HG03066 (cell line): ENCODE data around the gene ATF3.

Source experiments
- ATAC-seq: cut with Tn5 transposase; IDR thresholded peaks from one replicate; pipeline ENCODE4 v1.9.1; 2021; ENCODE audit warnings: low read depth; ENCODE audit not compliant: unreplicated experiment

The ATF3 gene

DNA sequence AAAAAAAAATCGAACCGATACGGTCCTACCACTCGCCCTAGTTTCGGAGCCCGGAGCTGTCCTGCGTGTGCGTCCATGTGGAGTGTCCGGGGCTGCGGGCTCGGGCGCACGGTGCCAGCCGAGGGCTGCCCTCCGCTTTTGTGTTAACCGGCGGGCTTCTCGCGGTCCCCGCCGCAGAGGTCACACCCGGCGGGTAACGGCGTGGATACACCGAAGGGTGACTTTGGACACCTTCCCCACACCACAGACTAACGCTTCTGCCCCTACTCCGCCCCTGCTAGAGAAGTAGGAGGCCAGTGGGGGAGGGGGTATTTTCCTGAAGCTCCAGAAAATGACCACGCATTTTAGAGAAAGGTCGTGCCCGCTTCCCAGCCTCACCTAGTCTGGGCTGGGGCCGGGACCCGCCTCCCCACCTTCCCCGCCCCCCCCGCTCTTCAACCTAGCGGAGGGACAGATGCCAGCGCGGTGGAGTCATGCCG, 609 bp upstream of the ATF3 start:
- peak; percentile 8 for ATAC-seq

DNA sequence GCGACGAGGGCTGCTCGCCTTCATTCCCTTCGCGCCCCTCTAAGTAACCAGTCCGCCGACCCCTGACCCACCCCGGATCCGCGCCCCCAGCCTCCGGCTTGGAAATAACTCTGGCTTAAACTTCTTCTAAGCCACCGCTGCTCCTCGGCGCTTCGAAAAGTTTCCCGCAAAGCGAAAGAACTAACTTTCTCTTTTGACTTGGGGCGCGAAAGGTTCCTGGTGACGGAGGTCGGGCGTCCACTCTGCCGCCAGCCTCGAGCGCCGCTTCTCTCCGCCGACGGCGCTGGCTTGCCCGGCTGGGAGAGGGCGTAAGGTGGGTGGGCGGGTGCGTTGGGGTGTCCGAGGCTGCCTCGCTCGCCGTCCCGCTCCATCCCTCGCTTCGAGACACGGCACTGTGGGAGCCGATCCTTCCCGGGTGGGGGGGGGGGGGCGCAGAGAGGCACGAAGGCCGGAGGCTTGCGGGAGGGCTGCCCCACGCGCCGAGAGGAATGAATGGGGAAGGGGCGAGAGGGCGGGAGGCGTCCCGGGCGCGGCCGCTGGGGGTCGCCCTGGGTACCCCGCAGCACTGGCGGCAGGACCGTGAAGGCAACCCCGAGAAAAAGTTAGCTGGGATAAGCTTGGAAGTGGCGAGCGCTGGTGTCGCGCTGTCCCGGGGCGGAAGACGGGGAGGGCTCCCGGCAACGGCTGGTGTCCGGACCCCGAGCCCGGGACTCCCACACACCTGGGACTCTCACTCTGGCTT, 569 bp downstream of the ATF3 start:
- peak; percentile 19 for ATAC-seq

DNA sequence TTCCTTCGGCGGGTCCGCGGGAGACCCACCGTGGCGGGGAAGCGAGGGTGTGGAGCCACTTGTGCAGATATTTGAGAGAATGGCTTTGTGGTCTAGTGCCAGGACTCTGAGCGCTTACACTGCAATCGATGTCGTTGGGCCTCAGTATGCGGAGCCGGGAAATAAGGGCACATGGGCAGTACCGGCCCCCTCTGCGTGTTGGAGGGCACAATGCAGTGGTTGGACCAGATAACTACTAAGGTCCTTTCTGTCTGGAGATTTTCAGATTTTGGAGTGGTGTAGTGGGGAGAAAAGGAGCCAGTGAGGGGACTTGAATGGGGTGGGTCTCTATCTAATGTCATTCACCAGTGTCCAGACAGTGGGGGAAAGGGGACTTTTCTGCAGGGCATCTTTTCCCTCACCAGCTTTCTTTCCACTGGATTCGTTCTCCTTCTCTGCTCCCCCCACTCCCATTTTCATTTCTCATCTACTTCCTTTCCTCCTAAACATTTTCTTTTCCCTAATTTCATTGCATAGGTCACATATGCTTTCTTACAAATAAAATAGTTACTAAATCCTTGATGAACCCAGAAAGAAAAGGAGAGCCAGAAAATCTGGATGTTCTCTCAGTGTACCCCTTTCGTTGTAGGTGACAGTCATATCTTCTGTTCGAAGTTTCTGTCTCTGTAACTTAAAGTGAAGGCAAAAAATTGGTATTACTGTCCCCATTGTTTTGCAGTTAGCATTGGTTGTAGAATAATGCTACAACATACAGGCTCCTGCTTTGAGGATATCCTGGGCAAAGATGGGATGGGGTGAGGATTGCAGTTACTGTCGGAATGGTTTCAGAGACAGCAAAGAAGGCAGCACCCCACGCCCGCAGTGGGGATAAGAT, 1.4 kb downstream of the ATF3 start:
- no peak for ATAC-seq

- no peak for ATAC-seq
Observed at GRCh38 chr1:212610575-212610967, 2.0 kb downstream of the ATF3 start.

DNA sequence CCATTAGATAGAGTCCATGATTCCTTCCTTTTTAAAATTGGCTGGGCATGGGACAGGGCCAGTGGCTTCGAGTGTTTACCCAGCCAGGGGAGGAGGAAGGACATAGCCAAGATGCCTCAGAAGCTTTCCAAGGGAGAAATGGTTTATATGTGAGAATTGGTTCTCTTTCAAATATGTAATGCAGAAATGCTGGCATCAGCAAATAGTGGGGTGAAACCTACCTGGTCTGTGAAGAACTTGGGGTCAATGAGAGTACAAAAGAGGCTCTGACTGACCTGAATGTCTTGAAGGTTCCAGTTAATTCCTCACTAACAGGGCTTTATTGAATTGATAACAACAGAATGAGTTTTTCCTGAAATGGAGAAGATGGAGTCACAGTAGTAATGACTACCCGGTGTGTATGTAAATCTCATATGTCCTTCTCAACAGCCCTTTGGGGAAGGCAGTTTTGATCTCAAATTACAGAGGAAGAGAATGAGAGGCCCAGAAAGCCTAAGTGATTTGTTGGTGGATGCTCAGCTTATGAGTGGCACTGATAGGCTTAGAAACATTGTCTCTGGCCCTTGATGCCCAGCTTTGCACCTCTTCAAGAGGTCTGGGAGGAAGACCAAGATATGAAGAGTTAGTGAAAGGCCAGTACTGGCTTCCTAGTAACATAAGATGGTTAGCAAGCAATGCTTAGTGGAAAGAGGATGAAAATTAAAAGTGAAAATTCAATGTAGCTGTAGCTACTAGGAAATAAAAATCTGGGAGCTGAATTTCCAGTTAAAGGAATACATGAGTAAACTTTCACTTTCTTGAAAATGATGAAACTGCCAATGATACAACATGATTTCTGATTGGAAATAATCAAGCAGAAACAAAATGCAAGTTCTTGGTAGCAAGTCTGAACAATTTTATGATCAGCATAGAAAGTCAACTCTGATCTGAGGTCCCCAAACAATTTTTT, 2.7 kb downstream of the ATF3 start:
- ATAC-seq: no peak

- ATAC-seq: no peak
Observed at GRCh38 chr1:212612041-212612961, 3.7 kb downstream of the ATF3 start.

- ATAC-seq: no peak
Observed at GRCh38 chr1:212613440-212614335, 5.1 kb downstream of the ATF3 start.

- ATAC-seq: no peak
Observed at GRCh38 chr1:212614453-212615200, 6.1 kb downstream of the ATF3 start.

DNA sequence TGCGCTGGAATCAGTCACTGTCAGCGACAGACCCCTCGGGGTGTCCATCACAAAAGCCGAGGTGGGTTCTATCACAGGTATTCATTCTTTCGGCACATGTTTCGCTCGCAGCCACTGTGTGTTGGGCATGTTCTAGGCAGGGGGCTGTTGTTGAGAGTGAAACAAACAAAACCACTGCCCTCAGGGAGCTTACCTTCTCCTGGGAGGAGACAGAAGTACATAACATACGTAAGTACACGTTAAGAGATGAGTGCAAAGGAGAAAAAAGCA, 6.6 kb downstream of the ATF3 start:
- no peak for ATAC-seq

GRCh38 chr1:212618466-212619210, 10.1 kb downstream of the ATF3 start:
- no peak for ATAC-seq

DNA sequence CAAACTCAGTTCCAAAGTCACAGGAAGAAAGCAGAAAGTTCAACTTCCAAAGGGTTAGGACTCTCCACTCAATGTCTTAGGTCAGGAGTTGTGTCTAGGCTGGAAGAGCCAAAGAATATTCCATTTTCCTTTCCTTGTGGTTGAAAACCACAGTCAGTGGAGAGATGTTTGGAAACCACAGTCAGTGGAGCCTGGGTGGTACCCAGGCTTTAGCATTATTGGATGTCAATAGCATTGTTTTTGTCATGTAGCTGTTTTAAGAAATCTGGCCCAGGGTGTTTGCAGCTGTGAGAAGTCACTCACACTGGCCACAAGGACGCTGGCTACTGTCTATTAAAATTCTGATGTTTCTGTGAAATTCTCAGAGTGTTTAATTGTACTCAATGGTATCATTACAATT, 11.7 kb downstream of the ATF3 start:
- no peak for ATAC-seq

DNA sequence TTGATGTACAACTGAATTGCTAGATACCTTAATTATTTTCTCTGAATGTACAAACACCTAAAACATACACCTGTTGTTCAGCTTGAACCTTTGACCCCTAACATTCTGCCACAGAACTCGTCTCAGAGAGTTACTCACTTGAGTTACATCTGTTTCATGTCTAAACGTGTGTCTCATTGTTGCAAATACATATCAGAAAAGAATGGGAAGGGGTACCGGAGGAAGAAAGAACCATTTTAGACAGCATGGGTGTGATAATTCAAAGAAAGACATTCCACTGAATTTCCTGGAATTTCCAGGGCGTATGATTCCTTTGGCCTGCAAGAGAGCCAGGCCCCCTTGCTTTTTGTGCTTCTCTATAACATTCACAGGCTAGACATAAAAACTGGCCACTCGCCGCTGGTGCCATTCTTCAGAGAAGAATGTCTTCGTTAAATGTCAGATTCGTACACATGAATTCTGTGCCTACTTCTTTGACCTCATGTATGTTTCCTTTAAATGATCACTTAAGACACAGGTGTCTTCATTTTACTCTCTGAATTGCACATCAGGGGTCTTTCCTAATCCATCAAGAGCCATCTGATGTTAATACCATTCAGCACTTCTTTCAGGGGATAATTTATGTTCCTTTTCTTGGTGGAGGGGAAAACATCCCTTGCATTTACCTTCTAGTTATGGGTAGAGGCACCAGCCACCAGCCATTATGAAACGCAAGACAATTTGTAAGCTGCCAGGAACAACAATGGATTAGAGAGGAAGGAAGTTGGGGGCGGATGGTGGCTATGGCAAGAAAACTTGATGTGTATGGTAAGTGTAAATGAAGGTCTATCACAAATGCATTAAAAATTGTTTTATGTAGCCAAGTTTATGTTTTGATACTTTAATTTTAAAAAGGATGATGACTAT, 12.7 kb downstream of the ATF3 start:
- ATAC-seq: no peak

- no peak for ATAC-seq
Observed at GRCh38 chr1:212621949-212622305, 13.4 kb downstream of the ATF3 start.

GRCh38 chr1:212622467-212622866, 13.9 kb downstream of the ATF3 start:
- no peak for ATAC-seq

DNA sequence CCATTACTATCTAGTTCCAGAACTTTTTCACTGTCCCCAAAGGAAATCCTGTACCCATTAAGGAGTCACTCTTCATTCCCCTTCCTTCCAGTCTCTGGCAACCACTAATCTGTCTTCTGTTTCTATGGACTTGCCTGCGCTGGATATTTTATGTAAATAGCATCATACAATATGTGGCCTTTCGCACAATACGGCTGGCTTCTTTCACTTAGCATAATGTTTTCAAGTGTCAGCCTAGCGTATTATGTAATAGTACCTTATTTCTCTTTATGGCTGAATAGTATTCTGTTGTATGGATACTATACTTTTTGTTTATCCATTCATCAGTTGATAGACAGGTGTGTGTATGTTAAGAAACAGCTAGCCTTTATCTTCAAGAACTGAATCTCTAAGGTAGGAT, 14.3 kb downstream of the ATF3 start:
- ATAC-seq: no peak

DNA sequence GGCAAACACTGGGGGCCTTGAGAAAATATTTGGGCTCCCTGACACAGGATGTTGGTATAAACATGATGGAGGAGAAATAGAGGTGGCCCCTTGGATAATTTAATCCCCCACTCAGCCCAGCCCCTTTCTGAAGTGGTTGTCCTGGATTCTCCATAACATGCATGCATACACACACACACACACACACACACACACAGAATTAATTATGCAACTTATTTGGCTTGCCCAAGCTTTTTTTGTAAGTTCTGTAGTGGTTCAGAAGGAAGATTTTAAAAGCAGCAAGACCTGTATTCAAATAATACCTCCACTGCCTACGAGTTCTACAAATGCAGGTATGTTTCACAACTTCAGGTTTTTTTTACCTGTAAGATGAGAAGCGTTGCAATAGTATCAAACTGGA, 15.0 kb downstream of the ATF3 start:
- ATAC-seq: no peak
